HCT116 (cell line): ENCODE results near the gene DMD.

Experiments
- CEBPB ChIP-seq: IDR thresholded peaks from 2 replicates; pipeline ENCODE4 v1.6.1; 2012; ENCODE audit warnings: low read depth
- EGR1 ChIP-seq: IDR thresholded peaks from 2 replicates; pipeline ENCODE4 v1.6.1; 2012; ENCODE audit warnings: low read depth
- EZH2 ChIP-seq: fragments of 200-600 bp; sonication (generic); IDR thresholded peaks from 2 replicates; pipeline ENCODE4 v1.6.1; 2017; ENCODE audit warnings: antibody characterized with exemption, mixed run types
- POLR2A ChIP-seq: IDR thresholded peaks from 2 replicates; pipeline ENCODE4 v1.7.0; 2011; ENCODE audit warnings: borderline replicate concordance; ENCODE audit not compliant: insufficient read depth, insufficient read length; ENCODE audit errors: extremely low read depth
- POLR2AphosphoS5 ChIP-seq: IDR thresholded peaks from 2 replicates; pipeline ENCODE4 v1.6.1; 2011; ENCODE audit warnings: mild to moderate bottlenecking, low read depth, low read length, moderate library complexity
- SRF ChIP-seq: IDR thresholded peaks from 2 replicates; pipeline ENCODE4 v1.6.1; 2012; ENCODE audit warnings: low read depth
- YY1 ChIP-seq: IDR thresholded peaks from 2 replicates; pipeline ENCODE4 v1.6.1; 2011; ENCODE audit warnings: low read length, low read depth, moderate library complexity, mild to moderate bottlenecking; ENCODE audit not compliant: insufficient replicate concordance; ENCODE audit errors: extremely low read depth
- TF ChIP-seq, protein P1 (sequence below), 3 experiments: fragments of 200-600 bp in 1 of 3; sonication (generic) in 1 of 3; IDR thresholded peaks in 2 of 3; conservative IDR thresholded peaks in 1 of 3; 2 replicates each; pipeline ENCODE4 v1.5.1; 2012 to 2017; ENCODE audit warnings: low read depth in 2 of 3, low read length in 2 of 3, antibody characterized with exemption in 1 of 3, borderline replicate concordance in 1 of 3, control low read depth in 1 of 3, mild to moderate bottlenecking in 1 of 3, mixed read lengths in 1 of 3, mixed run types in 1 of 3, moderate library complexity in 1 of 3; ENCODE audit not compliant: insufficient read depth in 1 of 3

DNA sequence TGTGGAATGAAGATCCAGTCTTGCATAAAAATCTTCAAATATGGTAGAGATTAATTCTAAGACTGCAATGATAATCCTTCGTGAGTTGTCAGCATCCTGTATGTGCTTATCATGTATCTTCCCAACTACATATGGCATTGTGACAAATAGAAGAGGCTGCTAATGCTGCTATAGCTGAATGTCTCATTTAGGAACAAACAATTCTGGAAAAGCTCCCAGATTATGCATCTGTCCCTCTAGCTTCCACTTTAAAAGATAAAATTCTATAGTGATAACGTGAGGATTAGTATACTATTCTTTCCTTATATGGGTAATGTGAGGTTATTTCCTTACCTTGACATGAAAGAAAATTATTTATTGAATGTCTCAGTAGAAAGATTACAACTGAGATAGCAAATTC lies 930.9 kb downstream of the DMD start:
- TF ChIP-seq, protein P1, sequence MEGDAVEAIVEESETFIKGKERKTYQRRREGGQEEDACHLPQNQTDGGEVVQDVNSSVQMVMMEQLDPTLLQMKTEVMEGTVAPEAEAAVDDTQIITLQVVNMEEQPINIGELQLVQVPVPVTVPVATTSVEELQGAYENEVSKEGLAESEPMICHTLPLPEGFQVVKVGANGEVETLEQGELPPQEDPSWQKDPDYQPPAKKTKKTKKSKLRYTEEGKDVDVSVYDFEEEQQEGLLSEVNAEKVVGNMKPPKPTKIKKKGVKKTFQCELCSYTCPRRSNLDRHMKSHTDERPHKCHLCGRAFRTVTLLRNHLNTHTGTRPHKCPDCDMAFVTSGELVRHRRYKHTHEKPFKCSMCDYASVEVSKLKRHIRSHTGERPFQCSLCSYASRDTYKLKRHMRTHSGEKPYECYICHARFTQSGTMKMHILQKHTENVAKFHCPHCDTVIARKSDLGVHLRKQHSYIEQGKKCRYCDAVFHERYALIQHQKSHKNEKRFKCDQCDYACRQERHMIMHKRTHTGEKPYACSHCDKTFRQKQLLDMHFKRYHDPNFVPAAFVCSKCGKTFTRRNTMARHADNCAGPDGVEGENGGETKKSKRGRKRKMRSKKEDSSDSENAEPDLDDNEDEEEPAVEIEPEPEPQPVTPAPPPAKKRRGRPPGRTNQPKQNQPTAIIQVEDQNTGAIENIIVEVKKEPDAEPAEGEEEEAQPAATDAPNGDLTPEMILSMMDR (IDR thresholded peaks at IDR 0.05 in 2 of 3, conservative IDR thresholded peaks at IDR 0.05 in 1 of 3; ENCODE audit: borderline replicate concordance in 1 of 3, insufficient read depth in 1 of 3, low read depth in 2 of 3, low read length in 2 of 3), result no peak
- TF ChIP-seq SRF (no peak), CEBPB (no peak), EZH2 (no peak), POLR2AphosphoS5 (no peak), POLR2A (no peak), EGR1 (no peak), YY1 (no peak)
